Cardiac muscle cell (in vitro differentiated cells and primary cell): Measurements from ENCODE around the gene CLDN22. TPM values are rescaled to one million over a fixed set of nuclear protein-coding genes. Genes with fewer than 3 reads are reported as not detected.

Experiments used
- DNase-seq, 2 donors: peaks; one replicate each; pipeline versions ENCODE4 v3.0.0 to v3.0.0-alpha.2; 2010 to 2017; ENCODE audit warnings: low read depth in 1 of 2, low spot score in 1 of 2
- H3K27ac ChIP-seq: fragments of 200-600 bp; sonication (generic); 2 replicates; pipeline ENCODE4 v1.5.1; 2016
- H3K27me3 ChIP-seq: fragments of 200-600 bp; sonication (generic); 2 replicates; pipeline ENCODE4 v1.6.0; 2016; ENCODE audit warnings: control low read depth
- H3K36me3 ChIP-seq: fragments of 200-600 bp; sonication (generic); 2 replicates; pipeline ENCODE4 v1.5.1; 2016; ENCODE audit warnings: control low read depth
- H3K4me1 ChIP-seq: fragments of 200-600 bp; sonication (generic); 2 replicates; pipeline ENCODE4 v1.8.1; 2017; ENCODE audit warnings: low read depth, mild to moderate bottlenecking, mixed run types
- H3K4me3 ChIP-seq: fragments of 200-600 bp; sonication (generic); 2 replicates; pipeline ENCODE4 v1.5.1; 2016; ENCODE audit warnings: mild to moderate bottlenecking
- H3K9me3 ChIP-seq: fragments of 200-600 bp; sonication (generic); 2 replicates; pipeline ENCODE4 v1.5.1; 2017; ENCODE audit warnings: low read depth, mild to moderate bottlenecking, control low read depth
- polyA plus RNA-seq: library from polyadenylated mRNA; unstranded; fragments of >200 nt; fragmentation: Nextera tagmentation; extraction: Ambion mirVana; gene quantifications from 2 replicates; pipeline ENCODE4 v1.2.1, GENCODE V29; 2016
- total RNA-seq: library from RNA; depleted of rRNA; stranded (reverse); fragments of >200 nt; gene quantifications from 2 replicates; pipeline ENCODE4 v1.2.3, GENCODE V29; 2016
- TF ChIP-seq, protein P1 (sequence below): IDR thresholded peaks from 2 replicates; pipeline ENCODE4 v1.5.1; 2012; ENCODE audit warnings: low read depth, mild to moderate bottlenecking, low read length

Gene CLDN22
- total RNA-seq (not detected in 2 replicates), polyA plus RNA-seq (not detected in 2 replicates)

DNA sequence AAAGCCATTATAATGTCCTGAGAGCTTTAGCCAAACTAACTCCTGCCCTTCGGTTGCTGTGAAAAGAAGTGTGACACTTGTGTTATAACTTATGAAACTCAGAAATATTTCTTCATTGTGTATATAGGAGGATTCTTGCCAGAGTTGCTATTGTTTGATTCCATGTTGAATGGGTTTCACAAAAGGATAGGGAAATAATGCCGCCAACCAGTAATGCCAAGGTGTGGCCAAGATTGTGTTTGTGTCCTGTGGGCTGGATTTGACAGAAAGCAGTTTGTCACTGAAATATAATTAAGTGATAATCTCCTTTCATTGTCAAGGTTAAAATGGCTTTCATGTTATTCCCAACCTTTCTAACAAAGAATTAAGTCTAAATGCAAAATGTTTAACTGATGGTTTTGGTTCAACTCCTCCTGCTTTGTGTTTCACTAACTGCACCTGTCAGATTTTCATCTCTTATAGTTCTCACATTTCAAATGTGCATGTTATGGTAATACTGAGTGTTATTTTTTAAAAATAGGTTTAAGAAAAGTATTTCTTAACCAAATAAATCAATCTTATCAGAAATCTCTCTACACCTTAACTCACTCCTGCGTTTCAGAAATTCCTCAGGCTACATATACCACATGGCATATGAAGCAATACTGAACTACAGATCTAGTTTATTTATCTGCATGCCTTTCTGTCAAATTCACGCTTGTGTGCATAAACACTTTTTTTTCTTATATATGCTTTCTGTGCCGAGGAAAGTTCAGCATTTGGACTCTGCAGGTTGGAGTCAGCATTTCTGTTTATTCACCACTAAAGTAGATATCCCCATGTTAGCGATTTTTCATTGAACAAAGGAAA lies at the start of gene CLDN22:
TSS of gene CLDN22 (minus strand) at position 66 of the 849 bp plus-strand sequence. CDS start at position 8, 58 bp downstream.
- no peaks in the 10 kb centered on the region for H3K27me3 ChIP-seq
- H3K4me3 ChIP-seq = no peak within 1 kb of the TSS
- no peaks in the 10 kb centered on the region for H3K9me3 ChIP-seq
- TF ChIP-seq, protein P1, sequence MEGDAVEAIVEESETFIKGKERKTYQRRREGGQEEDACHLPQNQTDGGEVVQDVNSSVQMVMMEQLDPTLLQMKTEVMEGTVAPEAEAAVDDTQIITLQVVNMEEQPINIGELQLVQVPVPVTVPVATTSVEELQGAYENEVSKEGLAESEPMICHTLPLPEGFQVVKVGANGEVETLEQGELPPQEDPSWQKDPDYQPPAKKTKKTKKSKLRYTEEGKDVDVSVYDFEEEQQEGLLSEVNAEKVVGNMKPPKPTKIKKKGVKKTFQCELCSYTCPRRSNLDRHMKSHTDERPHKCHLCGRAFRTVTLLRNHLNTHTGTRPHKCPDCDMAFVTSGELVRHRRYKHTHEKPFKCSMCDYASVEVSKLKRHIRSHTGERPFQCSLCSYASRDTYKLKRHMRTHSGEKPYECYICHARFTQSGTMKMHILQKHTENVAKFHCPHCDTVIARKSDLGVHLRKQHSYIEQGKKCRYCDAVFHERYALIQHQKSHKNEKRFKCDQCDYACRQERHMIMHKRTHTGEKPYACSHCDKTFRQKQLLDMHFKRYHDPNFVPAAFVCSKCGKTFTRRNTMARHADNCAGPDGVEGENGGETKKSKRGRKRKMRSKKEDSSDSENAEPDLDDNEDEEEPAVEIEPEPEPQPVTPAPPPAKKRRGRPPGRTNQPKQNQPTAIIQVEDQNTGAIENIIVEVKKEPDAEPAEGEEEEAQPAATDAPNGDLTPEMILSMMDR = no peak
- H3K36me3 ChIP-seq = no peaks in the 10 kb centered on the region
- no peaks in the 10 kb centered on the region for H3K4me1 ChIP-seq
- no peak within 1 kb of the TSS for H3K27ac ChIP-seq
- no peak for DNase-seq

DNA sequence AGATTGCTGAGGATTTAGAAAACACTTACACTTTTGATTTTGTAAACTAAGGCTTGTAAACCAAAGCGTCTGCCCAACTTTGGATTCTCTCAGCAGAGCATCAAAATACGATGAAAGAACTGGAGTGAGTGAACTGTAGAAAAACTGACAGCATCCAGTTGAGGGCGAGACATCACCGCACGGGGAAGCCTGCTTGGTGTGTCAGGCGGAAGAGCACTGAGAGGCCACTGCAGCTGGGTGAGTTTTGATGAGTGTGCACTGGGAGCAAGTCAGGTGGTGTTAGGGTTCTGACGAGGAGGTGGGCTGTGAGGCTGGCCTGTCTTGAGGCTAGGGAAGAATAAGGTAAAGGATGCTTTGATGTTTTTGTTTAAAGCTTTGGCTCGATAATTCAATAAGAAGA lies 49.0 kb upstream of the CLDN22 start:
- Histone ChIP-seq H3K36me3 (no peaks in the 10 kb centered on the region), H3K4me3 (no peak overlapping the region), H3K27ac (no peak overlapping the region), H3K27me3 (no peaks in the 10 kb centered on the region), H3K4me1 (no peaks in the 10 kb centered on the region), H3K9me3 (no peaks in the 10 kb centered on the region)
- TF ChIP-seq, protein P1 = no peak
- DNase-seq = no peak

DNA sequence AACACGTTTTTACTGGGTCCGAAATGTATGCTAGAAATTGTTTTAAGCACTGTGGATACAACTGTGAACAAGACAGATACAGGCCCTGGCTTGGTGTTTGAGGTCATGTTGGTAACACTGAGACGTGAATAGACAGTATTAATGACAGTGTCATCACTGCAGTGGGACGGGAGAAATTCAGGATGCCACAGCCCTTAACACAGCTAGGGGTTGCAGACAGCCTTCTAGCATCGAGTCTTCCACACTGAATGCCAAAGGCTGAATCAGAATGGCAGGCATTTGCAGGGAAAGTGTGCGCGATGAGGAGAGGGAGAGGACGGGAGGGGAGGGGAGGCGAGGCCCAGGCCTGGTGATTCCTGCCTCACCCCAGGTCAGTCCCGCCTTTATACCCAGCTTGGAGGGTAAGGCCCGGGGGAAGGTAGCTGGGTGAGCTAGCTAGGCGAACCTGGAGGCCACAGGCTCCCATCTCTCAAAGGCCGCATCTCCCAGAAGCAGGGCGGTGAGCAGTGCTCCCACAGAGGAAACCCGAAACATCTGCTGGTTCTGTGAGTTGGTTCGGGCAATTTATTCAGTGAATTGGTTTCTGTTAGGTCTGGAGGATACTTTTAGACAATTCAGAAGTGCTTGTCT lies 46.2 kb upstream of the CLDN22 start:
- H3K9me3 ChIP-seq = no peaks in the 10 kb centered on the region
- no peaks in the 10 kb centered on the region for H3K4me1 ChIP-seq
- no peak overlapping the region for H3K27ac ChIP-seq
- no peak overlapping the region for H3K4me3 ChIP-seq
- TF ChIP-seq, protein P1 = no peak
- no peak for DNase-seq
- no peaks in the 10 kb centered on the region for H3K36me3 ChIP-seq
- H3K27me3 ChIP-seq = no peaks in the 10 kb centered on the region

DNA sequence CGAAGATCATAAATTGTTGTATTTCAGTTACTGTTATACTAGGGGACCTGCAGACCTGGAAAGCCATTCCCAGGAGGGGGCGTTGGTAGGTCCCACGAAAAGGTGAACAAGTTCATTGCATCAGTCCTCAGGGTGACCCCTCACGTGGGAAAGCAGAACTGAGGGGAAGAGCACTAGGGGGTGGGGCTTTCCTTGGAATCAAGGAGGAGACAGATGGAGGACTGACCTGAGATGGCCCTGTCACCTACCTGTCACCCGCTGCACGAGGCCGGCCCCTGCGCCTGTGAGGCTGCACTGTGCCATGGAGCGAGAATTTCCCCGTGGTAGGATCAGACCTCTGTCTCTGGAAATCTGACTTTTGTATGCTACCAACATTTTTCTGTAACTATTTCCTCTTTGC lies 43.9 kb upstream of the CLDN22 start:
- H3K4me1 ChIP-seq = no peaks in the 10 kb centered on the region

DNA sequence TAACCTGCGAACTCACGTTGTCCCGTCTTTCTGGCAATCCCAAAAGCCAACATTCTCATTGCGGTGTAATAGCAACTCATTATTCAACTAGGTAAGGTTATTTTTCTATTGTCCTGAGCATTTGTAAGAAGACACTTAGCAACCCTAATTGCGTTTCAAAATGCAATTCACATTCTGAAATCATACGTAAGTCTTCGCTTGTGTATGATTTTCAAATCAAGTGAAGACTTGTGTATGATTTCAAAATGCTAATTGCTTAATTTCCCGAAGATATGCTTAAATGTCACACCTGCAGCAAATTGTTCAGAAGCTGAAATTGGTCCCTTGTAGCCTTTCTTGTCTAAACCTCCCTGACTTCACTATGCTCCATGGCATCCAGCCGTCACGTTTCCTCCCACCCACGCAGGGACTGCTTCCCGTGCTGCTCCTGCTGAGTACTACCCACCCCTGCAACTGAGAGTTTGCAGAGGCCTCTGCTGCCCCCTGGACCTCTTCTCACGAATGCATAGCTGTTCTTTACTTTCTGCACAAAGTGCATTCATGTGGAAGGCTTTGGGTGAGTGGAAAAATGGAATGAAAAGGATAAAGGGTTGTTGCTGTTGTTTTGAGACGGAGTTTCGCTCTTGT lies 43.0 kb upstream of the CLDN22 start:
- Histone ChIP-seq H3K36me3 (no peaks in the 10 kb centered on the region), H3K27ac (no peak overlapping the region), H3K4me1 (no peaks in the 10 kb centered on the region), H3K27me3 (no peaks in the 10 kb centered on the region), H3K9me3 (no peaks in the 10 kb centered on the region), H3K4me3 (no peak overlapping the region)
- DNase-seq = peak in 1 of 2 donors; percentile 68
- TF ChIP-seq, protein P1 = peak; percentile 46

More for the DNA sequence above, 43.9 kb upstream of the CLDN22 start:
- H3K36me3 ChIP-seq = no peaks in the 10 kb centered on the region
- TF ChIP-seq, protein P1 = no peak
- no peak overlapping the region for H3K27ac ChIP-seq
- H3K9me3 ChIP-seq = no peaks in the 10 kb centered on the region
- no peak for DNase-seq
- no peaks in the 10 kb centered on the region for H3K27me3 ChIP-seq
- no peak overlapping the region for H3K4me3 ChIP-seq
